ENCODE results near the gene SETBP1. TPM values are rescaled to one million over a fixed set of nuclear protein-coding genes. Genes with fewer than 3 reads are reported as not detected.

The SETBP1 gene
- total RNA-seq, 2 donors from 2014 or later, result 17.3 to 20.1 TPM

- Histone ChIP-seq H3K27me3 (ENCODE audit: control insufficient read depth, insufficient read depth, low read length, poor library complexity, severe bottlenecking) (no peaks in the 10 kb centered on the region), H3K9ac (ENCODE audit: extremely low read depth, low read length, poor library complexity, severe bottlenecking) (no peak overlapping the region), H3K9me3 (ENCODE audit: control insufficient read depth, low read length) (peaks cover 6% of the 10 kb centered on the region), H3K36me3 (ENCODE audit: control insufficient read depth, insufficient read depth, low read length) (no peaks in the 10 kb centered on the region), H3K27ac (ENCODE audit: low read depth, low read length) (no peak overlapping the region), H3K4me1 (ENCODE audit: control insufficient read depth, insufficient read depth, low read length) (peaks cover 2% of the 10 kb centered on the region), H3K4me3 (ENCODE audit: low read length) (no peak overlapping the region)
- no peak for DNase-seq
- peaks cover 11% of the 10 kb centered on the region for H3K4me1 Mint-ChIP-seq
- WGBS, 2 experiments (ENCODE audit: insufficient coverage in 1 of 2, insufficient read length in 1 of 2), result 91 to 93% methylated on average over 8 of the region's 8 CpGs
- TF ChIP-seq, protein P1, sequence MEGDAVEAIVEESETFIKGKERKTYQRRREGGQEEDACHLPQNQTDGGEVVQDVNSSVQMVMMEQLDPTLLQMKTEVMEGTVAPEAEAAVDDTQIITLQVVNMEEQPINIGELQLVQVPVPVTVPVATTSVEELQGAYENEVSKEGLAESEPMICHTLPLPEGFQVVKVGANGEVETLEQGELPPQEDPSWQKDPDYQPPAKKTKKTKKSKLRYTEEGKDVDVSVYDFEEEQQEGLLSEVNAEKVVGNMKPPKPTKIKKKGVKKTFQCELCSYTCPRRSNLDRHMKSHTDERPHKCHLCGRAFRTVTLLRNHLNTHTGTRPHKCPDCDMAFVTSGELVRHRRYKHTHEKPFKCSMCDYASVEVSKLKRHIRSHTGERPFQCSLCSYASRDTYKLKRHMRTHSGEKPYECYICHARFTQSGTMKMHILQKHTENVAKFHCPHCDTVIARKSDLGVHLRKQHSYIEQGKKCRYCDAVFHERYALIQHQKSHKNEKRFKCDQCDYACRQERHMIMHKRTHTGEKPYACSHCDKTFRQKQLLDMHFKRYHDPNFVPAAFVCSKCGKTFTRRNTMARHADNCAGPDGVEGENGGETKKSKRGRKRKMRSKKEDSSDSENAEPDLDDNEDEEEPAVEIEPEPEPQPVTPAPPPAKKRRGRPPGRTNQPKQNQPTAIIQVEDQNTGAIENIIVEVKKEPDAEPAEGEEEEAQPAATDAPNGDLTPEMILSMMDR (conservative IDR thresholded peaks at IDR 0.05), result no peak
- H3K36me3 Mint-ChIP-seq (ENCODE audit: low read depth), result no peaks in the 10 kb centered on the region
- H3K27ac Mint-ChIP-seq, result no peak overlapping the region
- no peaks in the 10 kb centered on the region for H3K27me3 Mint-ChIP-seq (ENCODE audit: insufficient read depth)
- no peak overlapping the region for H3K4me3 Mint-ChIP-seq
- peaks cover 3% of the 10 kb centered on the region for H3K9me3 Mint-ChIP-seq
Observed at GRCh38 chr18:45083226-45083855, 402.7 kb downstream of the SETBP1 start.

DNA sequence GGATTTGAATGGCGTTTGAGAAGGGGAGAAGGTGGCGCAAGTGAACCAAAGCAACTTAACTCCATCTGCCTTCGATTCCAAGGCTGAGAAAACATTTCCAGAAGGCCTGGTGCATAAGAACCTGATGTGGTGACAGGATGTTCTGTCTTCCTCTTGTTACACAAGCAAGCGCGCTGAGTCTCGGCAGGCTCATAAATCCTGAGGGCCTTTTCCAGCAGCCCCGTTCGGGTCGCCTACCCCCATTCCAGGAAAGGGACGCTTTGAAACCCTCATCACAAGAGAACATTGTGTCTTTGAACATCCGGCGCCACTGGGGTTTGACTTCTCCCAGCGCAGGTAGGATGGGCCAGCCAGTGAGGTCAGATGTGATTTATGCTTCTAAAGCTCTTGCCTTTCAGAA, 403.5 kb downstream of the SETBP1 start:
- Mint-ChIP-seq H3K4me3 (no peak overlapping the region), H3K4me1 (peaks cover 11% of the 10 kb centered on the region), H3K27ac (no peak overlapping the region), H3K9me3 (peaks cover 3% of the 10 kb centered on the region), H3K36me3 (ENCODE audit: low read depth) (no peaks in the 10 kb centered on the region), H3K27me3 (ENCODE audit: insufficient read depth) (no peaks in the 10 kb centered on the region)
- no peak overlapping the region for H3K4me3 ChIP-seq (ENCODE audit: low read length)
- H3K27me3 ChIP-seq (ENCODE audit: control insufficient read depth, insufficient read depth, low read length, poor library complexity, severe bottlenecking), result no peaks in the 10 kb centered on the region
- H3K4me1 ChIP-seq (ENCODE audit: control insufficient read depth, insufficient read depth, low read length), result peaks cover 2% of the 10 kb centered on the region
- H3K27ac ChIP-seq (ENCODE audit: low read depth, low read length), result no peak overlapping the region
- H3K9ac ChIP-seq (ENCODE audit: extremely low read depth, low read length, poor library complexity, severe bottlenecking), result no peak overlapping the region
- no peaks in the 10 kb centered on the region for H3K36me3 ChIP-seq (ENCODE audit: control insufficient read depth, insufficient read depth, low read length)
- WGBS, 2 experiments (ENCODE audit: insufficient coverage in 1 of 2, insufficient read length in 1 of 2), result 96 to 97% methylated on average over 7 to 13 of the region's 13 CpGs
- TF ChIP-seq, protein P1 (conservative IDR thresholded peaks at IDR 0.05), result no peak
- peaks cover 6% of the 10 kb centered on the region for H3K9me3 ChIP-seq (ENCODE audit: control insufficient read depth, low read length)
- no peak for DNase-seq

- peaks cover 2% of the 10 kb centered on the region for H3K9me3 Mint-ChIP-seq
- peak; percentile 55 for DNase-seq
- no peaks in the 10 kb centered on the region for H3K27me3 Mint-ChIP-seq (ENCODE audit: insufficient read depth)
- Histone ChIP-seq H3K9ac (ENCODE audit: extremely low read depth, low read length, poor library complexity, severe bottlenecking) (no peak overlapping the region), H3K27me3 (ENCODE audit: control insufficient read depth, insufficient read depth, low read length, poor library complexity, severe bottlenecking) (no peaks in the 10 kb centered on the region), H3K9me3 (ENCODE audit: control insufficient read depth, low read length) (peaks cover 6% of the 10 kb centered on the region), H3K4me1 (ENCODE audit: control insufficient read depth, insufficient read depth, low read length) (peaks cover 2% of the 10 kb centered on the region), H3K27ac (ENCODE audit: low read depth, low read length) (no peak overlapping the region), H3K4me3 (ENCODE audit: low read length) (no peak overlapping the region), H3K36me3 (ENCODE audit: control insufficient read depth, insufficient read depth, low read length) (no peaks in the 10 kb centered on the region)
- H3K36me3 Mint-ChIP-seq (ENCODE audit: low read depth), result no peaks in the 10 kb centered on the region
- peaks cover 11% of the 10 kb centered on the region for H3K4me1 Mint-ChIP-seq
- TF ChIP-seq, protein P1 (conservative IDR thresholded peaks at IDR 0.05), result no peak
- 79 to 85% methylated on average over 2 to 5 of the region's 5 CpGs for WGBS, 2 experiments (ENCODE audit: insufficient coverage in 1 of 2, insufficient read length in 1 of 2)
- H3K4me3 Mint-ChIP-seq, result no peak overlapping the region
- H3K27ac Mint-ChIP-seq, result no peak overlapping the region
Observed at GRCh38 chr18:45085916-45086624, 405.4 kb downstream of the SETBP1 start.

Data from endodermal cell (in vitro differentiated cells).